Stimulated activated CD4-positive, alpha-beta T cell treated with anti-CD3 and anti-CD28 coated beads, Interleukin-1b, Interleukin-23, amount 100 ng/mL, for 24 hours (primary cell): ENCODE measurements around the gene KRT4.

ENCODE experiments used
- DNase-seq, 4 experiments: peaks; one replicate each; pipeline ENCODE4 v3.0.0-alpha.2; 2020; ENCODE audit warnings: low read depth in 4 of 4, low spot score in 1 of 4

KRT4 gene

DNA sequence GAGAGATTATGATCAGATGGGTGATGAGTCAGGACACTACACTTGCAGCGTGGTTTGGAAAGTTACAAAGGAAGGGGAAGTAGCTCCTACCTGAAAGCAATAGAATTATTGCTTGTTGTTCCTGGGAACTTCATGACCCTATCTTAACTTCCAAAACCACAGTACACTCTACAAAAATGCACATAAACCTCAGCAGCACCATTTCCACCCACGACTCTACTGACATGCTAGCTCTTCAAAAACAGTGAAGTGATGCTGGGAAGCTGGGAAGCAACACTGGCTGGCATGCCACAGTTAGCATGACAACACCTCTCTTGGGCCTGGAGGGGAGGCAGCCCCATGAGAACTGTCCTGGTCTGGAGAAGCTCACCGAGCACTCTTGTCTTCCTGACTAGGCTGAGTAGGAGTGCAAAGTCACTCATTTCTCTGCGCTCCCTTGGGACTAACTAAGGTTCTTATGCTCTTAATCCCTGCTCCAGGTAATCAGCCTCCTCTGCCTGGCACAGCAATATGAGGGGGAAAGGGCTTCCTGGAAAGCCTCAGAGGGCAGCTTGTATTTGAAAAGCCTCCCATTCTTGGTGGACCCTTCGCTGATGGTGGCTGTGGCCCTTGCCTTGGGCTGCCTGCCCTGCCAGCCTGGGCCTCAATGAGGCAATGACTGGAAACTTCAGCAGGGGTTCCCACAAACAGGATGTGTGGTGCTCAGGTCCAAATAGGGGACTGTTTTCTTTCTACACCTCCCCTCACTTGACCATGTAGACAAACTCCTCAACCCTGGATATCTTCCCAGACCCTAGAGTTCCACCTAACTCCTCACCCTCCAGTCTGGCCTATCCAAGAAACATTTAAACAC, 19.2 kb downstream of the KRT4 start:
- no peak for DNase-seq

DNA sequence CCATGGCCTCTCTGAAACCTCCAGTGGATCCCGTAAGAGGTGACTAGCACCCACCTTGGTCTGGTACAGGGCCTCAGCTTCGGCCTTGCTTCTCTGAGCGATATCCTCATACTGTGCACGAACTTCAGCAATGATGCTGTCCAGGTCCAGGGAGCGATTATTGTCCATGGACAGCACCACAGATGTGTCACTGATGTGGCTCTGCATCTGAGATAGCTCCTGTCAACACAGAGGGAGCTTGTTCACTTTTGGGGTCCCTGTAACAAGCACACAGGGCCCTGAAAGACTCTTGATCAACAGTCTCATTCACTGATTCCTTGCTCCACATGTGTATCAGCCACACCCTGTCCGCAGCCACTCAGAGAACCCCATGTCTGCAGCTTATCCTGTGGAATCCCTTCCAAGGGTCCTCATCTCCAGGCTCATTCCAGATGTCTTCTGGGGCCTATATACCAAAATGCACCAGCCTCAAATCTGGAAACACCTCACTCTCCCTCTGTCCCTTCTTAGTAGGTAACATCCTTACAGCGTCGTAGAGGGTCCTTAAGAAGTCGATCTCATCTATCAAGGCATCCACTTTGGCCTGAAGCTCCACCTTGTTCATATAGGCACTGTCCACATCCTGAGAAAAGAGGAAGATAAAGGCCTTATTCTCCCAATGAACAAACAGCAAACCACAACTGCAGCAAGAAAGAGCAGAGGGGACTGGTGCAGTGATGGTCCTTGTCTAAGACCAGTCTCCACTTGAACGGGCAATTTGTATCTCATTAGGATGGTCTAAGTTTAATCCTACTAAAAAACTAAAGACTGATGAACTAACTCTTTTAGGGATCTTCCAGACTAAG, 21.5 kb downstream of the KRT4 start:
- no peak for DNase-seq

DNA sequence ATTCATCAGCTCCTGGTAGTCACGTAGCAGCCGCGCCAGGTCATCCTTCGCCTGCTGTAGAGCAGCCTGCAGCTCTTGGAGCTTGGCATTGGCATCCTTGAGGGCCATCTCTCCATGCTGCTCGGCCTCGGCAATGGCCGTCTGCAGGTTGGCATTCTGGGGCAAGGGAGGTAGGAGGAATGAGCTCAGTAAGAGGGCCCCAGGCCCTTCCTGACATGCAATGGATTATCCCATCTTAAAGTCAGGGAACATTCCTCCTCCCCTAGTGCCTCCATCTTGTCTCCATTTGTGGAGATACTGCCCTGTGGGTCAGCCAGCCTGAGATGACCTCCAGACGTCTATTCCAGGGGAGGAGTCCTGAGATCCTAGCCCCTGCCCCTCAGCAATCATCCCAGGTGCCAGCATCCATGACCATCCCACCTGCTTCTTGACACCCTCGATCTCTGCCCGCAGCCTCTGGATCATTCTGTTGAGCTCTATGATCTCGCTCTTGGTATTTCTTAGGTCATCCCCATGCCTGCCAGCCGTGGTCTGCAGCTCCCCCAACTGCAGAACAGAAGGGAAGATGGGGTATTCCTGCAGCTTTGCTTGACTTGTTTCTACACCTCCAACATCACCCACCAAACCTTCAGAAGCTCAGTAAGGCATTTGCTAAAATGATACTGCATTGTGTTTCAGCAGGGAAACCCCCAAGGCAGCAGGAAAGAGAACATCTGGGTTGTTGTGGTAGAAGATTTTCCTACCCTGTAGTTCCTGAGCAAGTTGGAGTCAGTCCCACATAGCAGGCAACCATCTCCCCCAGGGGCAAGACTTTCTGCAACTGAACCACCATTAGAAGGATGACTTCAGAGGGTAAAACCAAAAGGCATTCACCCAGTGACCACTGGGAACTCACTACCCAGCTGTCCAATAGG, 22.4 kb downstream of the KRT4 start:
- no peak for DNase-seq

DNA sequence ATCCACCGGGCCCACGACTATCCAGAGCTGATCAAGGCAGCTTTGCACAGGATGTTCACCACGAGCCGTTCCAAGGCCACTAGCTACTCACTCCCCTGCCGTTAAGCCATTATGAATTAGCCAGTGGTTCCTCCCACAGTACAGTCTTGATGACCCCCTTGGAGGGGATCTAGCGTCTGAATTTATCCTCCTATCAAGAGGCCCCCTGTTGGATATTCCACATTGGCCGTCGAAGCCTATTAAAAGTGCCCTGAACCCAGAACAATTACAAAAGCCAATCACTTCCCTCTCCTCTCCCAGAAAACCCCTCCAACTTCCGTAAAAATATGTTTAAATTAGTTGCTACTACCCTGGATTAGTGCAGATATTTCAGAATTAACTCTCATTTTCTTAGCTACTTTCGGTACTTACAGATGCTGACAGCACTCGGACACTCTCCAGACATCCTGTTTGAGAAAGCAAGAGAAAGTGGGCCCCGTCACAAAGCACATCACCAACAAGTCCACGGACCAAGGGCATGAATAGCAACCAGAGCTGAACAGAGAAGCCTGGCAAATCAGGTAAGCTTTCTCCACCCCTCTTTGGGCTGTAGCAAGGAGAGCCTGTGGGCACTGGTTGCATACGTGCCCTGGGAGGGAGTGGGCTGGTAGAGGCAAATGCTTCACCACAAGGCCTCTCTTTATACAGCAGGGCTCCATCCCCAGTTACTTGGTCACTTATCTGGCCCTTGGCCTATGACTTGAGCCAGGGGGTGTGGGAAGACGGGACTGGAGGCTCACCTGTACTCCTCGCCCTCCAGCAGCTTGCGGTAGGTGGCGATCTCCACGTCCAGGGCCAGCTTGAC, 23.3 kb downstream of the KRT4 start:
- DNase-seq: no peak

DNA sequence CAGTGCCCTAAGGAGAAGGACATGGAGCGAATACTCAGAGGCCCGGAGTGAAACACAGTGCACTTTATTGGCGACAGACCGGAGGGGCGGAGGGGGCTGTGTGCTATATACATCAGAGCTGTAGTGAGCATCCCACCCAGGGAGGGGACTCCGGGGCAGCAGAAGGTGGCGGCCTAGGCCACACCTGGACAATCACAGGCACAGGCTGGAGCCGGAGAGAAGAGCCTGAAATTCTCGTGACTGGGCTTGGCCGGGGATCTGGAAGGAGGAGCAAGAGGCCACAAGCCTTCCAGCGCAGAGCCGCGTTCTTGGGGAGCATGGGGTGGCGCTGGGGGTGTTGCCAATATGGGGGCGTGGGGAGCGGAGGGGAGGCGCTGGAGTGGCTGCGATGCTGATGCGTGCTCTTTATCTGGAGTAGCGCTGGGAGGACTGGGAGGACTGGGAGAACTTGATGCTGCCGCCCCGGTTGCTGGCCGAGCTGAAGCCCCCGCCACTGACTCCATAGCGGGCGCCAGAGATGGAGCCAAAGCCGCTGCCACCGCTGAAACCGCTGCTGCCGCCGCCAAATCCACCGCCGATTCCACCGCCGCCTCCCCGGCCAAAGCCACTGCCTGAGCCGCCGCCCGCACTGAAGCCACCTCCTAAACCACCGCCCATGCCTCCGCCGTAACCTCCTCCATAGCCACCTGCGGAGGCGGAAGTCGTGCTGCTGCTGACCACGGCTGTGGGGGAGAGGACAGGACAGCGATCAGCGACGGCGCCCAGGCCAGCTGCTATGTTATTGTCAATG, 24.1 kb downstream of the KRT4 start:
- DNase-seq: no peak

DNA sequence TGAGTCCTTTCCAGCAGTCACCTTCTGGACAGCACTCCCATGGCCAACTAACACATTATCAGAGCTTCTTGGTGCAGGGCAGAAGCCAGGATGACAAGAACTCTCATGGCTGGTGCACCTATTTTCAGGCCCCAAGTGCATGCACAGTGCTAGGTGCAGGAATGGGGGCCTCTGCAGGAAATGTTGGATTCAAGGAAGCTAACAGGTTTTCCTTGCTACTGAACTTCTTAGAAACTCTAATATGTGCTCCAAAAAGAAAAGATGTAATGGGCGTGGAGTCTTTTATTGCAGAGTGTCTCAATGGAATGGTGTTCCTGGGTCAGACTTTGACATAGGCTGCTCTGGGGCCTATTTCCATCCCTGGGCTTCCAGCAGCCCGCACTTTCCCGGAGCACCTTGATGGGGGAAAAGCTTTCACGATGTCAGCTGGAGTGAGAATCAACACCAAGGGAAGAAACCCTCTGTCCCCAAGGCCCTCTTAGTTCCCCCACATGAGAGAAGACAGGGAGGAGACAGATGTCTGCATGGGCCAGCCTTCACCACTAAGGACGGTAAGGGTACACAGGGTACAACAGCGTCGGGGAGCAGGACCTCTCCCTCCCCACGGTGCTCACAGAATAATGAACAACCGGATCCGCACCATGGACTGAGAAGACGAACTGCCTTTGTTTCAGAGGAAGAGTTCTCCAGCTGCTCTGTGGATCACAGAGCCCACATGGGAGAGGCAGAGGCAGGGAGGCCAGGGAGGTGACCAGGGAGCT, 24.9 kb downstream of the KRT4 start:
- no peak for DNase-seq

DNA sequence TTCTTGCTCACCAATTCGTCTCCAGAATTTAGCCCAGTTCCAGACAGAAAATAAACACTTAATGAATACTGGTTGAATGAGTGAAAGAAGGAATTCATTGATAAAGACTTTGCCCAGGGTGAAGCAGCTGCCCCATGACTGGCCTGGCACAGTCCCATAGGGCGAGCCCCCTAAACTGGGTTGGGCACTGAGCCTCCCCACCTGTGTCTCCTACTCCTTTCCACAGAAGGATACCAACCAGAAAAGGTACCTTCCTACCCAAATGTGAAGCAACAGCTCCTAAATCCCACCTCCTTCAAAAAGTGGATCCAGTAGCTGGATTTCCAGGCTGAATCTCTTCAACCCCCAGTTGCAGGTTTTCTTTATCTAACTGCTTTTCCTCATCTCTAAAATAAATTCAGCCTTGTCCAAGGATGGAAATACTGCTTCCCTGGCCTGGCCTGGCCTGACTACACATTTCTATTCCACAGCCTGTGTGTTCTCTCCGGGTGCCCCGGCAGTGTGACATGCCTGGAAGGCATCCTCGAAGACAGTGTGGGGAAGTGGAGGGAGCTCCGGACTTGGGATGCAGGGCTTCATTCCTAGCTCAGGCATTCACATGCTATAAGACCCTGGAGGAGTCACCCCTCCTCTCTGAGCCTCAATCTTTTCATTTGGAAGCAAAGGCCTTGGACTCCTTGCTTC, 25.6 kb downstream of the KRT4 start:
- DNase-seq: no peak

DNA sequence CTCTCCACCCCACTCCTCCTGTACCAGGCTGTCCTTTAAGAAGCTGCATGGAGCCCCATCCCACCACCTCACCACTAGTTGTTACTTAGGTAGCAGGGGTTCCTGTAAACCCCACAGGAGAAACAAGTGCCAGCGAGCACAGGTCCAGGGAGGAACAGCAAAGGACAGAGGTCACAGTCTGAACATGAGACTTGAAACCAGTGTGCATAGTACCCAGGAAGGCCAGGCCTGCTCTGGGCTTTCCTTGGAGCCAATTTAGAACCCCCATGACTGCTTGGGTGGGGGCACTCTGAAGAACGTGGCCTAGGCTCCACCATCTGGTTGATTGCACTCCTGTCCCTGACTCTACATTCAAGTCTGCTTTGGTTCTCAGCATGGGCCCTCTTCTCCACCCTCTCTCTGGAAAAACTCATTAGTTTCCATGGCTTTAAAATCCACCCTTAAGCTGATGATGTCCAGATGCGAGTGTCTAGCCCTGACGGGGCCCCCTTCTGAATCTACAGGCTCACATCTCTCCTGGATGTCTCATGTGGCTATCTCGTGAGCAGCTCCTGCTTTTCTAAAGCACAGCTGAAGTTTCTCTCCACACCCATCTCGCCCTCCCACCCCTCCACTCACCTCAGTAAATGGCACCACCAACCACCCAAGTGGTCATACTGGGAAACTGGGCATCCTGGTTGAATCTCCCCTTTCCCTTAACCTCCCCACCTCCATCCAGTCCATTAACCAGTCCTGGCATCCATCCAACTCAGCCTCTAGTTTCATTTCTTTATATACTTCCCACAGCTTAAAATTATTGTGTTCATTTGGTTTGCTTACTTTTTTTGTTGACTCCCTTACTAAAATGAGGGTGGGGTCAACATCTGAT, 26.4 kb downstream of the KRT4 start:
- no peak for DNase-seq

DNA sequence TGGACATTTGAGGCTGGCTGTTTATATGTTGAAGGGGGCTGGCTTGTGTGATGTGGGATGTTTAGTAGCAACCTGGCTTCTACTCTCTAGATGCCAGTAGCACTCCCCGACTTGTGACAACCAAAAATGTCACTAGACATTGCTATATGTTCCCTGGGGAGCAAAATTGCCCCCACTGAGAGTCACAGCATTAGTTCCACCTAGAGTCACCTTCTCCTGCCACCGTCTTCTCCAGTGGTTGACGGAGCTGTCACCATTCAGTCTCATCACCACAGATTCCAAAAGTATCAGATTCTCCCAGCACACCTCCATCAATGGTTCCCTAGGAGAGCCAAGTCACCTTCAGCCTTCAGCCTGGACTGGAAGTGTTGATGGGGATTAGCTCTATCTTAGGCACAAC, 29.0 kb downstream of the KRT4 start:
- DNase-seq: no peak

DNA sequence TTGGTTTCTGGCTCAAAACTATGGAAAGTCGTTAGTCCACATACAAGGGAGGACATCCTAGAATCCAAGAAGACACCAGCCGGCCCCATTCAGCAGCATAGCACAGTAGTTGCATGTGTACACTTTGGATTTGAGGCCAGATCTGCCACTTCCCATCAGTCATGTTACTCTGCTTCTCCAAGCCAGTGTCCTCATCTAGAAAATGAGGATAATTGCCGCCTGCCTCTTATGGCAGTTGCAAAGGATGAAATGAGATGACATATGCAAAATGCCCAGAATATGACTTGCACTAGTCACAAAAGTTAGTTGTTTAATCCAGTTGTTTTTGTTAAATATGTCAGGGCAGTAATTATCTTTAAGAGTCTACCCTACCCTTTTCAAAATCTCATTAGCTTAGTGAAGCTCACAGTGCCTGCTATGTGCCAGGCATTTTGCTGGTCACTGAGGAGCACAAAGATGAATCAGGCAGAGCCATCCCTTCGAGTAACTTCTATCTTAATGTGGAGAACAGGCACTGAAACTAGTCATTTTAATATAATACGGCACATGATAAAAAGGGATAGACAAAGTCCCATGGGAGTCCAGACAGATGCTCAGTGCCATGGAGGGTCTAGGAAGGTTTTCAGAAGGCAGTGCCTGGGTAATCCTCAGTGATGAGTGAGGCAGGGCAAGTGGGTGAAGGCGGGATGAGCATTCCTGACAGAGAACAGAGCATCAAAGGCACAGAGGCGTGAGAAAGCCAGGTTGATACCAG, 30.2 kb downstream of the KRT4 start:
- no peak for DNase-seq

DNA sequence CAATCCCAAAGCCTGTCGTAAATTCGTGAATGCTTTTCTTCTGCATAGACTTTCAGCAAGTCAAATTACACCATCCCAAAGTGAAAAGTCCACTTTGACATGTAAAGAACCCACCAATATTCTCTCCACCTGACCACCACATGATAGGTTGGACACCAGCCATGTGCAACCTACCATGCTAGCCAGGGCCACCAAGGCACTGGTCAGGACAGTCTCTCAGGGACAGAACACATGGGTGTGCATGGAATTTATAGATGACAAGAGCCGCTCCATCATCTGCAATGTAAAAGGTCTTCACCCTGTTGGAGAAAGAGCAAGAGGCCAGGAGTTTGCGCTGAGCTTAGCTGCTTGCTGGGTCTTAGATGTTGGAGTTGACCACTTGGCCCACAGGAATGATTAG, 31.4 kb downstream of the KRT4 start:
- no peak for DNase-seq

DNA sequence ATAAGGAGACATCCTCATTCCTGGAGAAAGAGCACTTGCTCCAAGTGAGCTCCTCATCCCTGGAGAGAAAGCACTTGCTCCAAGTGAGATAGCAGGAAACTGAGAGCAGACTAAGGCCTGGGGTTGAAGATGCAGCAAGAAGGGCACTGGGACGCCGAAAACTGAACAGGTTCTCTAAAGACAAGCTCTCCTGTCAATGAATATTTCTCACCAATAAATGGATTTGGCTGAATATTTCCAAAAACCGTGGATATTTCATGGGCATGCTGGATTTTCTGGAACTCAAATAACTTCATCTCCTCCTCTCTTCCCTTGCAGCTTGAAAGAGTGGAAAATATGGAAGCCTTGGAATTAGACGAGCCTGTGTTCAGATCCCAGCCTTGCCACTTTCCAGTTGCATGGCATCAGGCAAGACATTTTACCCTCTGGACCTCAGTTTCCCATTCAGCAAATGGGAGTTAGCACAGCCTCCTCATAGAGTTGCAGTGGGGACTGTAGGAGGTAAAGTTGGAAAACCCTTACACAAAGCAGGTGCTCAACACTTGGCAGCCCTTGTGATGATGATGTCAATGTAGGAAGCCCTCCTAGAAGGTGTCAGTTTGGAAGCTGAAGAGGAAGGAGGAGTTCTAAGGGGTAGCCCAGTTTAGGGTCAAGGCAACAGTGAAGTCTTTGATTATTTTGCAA, 32.4 kb downstream of the KRT4 start:
- DNase-seq: no peak

DNA sequence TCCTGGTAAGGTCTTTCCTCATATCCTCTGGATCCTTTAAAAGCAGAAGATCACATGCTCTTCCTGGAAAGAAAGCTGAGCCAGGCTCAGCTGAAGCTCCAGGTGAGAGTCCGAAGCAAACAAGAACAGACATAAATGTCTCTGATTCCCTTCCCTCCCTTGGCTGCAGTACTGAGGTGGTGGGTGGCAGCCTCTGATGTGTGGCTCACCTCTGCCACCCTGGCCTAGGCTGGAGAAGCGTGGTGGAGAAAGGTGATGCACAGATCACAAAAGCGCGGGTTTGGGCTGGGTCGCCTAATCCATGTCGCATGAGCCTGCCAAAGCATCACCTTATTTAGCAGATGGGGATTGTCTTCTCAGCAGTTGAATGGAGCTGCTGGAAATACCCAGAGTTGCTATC, 34.0 kb downstream of the KRT4 start:
- DNase-seq: no peak

DNA sequence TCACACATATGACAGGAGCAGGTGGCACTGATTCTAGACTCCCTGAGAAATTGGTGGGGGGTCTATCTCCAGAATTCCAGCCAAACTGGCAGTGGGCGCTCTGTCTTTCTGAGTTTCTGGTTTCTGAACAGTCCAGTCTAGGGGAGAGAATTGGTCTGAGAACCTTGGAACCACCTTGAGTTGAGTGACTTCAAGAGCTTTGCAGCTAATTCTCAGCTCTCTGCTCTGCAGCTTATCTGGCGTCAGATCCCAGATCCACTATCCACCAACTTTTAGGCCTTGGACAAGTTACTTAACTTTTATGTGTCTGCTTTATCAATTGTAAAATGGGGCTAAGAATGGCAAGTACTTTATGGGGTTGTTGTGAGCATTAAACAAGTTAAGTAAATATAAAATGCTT, 35.1 kb downstream of the KRT4 start:
- no peak for DNase-seq

DNA sequence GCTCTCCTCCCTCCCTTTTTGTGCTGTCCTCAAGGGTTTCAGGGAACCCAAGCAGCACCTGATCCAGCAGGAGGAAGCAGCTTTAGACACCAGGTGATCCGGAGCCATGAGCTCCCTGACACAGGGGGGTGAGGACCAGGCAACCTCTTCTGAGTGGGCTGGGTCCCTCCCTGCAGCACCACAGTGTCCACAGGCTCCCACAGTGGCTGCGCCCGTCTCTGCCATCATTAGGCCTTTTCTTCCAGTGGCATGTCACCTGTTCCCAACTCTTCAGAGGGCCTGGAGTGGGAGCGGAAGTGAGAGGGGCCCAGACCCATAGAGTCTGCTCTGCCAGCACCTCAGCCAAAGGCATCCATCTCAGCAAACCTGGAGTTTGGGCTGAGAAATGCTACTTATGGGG, 36.4 kb downstream of the KRT4 start:
- DNase-seq: no peak

DNA sequence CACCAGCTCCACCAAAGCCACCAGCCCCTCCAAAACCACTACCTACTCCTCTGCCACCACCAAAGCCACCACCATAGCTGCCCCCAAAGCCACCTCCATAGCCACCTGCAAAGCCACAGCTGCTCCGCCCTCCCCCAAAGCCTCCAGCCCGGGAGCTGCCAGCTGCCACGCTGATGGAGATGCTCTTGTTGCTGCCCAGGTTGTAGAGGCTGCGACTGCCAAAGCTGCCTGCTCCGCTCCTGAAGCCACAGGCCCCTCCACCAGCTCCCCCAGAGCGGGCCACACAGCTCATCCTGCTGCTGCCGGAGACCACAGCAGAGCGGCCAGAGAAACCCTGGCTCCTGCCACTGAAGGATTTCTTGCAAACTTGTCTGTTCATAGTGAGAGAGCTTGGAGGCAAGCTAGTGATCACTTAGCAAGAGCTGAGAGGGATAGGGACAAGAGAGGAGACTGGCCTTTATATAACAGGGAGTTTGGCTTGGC, 37.0 kb downstream of the KRT4 start, which contains the start of gene KRT76:
KRT76 (minus strand) TSS at position 433 of the 483 bp plus-strand sequence; CDS start at position 379, 54 bp downstream.
- no peak for DNase-seq
